ENCODE results near the gene RNF26. TPM values are rescaled to one million over a fixed set of nuclear protein-coding genes. Genes with fewer than 3 reads are reported as not detected.

RNF26 gene
- total and polyA plus RNA-seq, 2 of the 13 experiments (the other 11 are each of a cell fraction or from before 2014, with no cell fraction given) = 11.9 to 26.3 TPM

DNA sequence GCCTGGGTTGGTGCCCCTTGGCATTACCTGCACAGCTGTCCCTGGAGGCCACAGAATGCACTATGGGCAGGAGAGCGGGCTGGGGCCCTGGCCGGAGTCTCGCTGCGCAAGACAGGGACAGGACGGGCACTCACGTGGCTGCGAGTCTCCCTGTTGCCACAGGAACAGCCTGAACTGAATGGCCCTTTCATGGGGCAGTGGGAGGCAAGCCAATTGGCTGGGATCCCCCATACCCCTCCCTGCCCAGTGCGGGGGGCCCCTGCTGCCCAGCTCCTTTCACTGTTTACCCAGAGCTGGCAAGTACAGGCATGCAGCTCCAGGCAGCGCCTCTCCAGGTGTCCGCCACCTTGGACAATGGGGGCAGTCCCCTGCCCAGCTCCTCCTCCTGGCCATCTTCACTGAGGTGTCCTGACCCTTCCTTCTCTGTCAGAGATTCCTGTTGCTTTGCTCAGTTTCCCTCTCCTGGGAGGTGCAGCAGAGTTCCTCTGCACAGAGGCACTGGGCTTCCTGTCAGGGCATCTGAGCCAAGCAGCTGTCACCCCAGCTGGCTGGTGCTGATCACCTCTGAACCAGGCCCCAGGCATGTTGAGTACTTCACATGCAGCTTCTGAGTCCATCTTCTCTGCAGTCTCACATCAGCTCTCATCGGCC, 42.0 kb downstream of the RNF26 start (continued):
- no peak for TF ChIP-seq ZNF775 (CRISPR knock-in tag; IDR thresholded peaks at IDR 0.05; ENCODE audit: borderline replicate concordance)
- no peak for TF ChIP-seq ZNF329 (CRISPR knock-in tag; IDR thresholded peaks at IDR 0.05; ENCODE audit: low read depth)
- TF ChIP-seq KMT2A (CRISPR knock-in tag; IDR thresholded peaks at IDR 0.05) = 0 out of 2 replicates have a peak, but pooled peaks have one; percentile 22
- peak; percentile 68; the same call in 1 of the 2 replicates for TF ChIP-seq ARID5B (CRISPR knock-in tag; IDR thresholded peaks at IDR 0.05)
- no peak for TF ChIP-seq PCBP2 (optimal IDR thresholded peaks at IDR 0.05; ENCODE audit: low read depth, low read length, poor library complexity, severe bottlenecking)
- TF ChIP-seq YEATS4 (CRISPR knock-in tag; IDR thresholded peaks at IDR 0.05; ENCODE audit: borderline replicate concordance) = no peak
- no peak for TF ChIP-seq SNAI1 (CRISPR knock-in tag; IDR thresholded peaks at IDR 0.05; ENCODE audit: borderline replicate concordance)
- TF ChIP-seq, protein P1, sequence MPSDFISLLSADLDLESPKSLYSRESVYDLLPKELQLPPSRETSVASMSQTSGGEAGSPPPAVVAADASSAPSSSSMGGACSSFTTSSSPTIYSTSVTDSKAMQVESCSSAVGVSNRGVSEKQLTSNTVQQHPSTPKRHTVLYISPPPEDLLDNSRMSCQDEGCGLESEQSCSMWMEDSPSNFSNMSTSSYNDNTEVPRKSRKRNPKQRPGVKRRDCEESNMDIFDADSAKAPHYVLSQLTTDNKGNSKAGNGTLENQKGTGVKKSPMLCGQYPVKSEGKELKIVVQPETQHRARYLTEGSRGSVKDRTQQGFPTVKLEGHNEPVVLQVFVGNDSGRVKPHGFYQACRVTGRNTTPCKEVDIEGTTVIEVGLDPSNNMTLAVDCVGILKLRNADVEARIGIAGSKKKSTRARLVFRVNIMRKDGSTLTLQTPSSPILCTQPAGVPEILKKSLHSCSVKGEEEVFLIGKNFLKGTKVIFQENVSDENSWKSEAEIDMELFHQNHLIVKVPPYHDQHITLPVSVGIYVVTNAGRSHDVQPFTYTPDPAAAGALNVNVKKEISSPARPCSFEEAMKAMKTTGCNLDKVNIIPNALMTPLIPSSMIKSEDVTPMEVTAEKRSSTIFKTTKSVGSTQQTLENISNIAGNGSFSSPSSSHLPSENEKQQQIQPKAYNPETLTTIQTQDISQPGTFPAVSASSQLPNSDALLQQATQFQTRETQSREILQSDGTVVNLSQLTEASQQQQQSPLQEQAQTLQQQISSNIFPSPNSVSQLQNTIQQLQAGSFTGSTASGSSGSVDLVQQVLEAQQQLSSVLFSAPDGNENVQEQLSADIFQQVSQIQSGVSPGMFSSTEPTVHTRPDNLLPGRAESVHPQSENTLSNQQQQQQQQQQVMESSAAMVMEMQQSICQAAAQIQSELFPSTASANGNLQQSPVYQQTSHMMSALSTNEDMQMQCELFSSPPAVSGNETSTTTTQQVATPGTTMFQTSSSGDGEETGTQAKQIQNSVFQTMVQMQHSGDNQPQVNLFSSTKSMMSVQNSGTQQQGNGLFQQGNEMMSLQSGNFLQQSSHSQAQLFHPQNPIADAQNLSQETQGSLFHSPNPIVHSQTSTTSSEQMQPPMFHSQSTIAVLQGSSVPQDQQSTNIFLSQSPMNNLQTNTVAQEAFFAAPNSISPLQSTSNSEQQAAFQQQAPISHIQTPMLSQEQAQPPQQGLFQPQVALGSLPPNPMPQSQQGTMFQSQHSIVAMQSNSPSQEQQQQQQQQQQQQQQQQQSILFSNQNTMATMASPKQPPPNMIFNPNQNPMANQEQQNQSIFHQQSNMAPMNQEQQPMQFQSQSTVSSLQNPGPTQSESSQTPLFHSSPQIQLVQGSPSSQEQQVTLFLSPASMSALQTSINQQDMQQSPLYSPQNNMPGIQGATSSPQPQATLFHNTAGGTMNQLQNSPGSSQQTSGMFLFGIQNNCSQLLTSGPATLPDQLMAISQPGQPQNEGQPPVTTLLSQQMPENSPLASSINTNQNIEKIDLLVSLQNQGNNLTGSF (CRISPR knock-in tag; IDR thresholded peaks at IDR 0.05) = no peak
- TF ChIP-seq, protein P2, sequence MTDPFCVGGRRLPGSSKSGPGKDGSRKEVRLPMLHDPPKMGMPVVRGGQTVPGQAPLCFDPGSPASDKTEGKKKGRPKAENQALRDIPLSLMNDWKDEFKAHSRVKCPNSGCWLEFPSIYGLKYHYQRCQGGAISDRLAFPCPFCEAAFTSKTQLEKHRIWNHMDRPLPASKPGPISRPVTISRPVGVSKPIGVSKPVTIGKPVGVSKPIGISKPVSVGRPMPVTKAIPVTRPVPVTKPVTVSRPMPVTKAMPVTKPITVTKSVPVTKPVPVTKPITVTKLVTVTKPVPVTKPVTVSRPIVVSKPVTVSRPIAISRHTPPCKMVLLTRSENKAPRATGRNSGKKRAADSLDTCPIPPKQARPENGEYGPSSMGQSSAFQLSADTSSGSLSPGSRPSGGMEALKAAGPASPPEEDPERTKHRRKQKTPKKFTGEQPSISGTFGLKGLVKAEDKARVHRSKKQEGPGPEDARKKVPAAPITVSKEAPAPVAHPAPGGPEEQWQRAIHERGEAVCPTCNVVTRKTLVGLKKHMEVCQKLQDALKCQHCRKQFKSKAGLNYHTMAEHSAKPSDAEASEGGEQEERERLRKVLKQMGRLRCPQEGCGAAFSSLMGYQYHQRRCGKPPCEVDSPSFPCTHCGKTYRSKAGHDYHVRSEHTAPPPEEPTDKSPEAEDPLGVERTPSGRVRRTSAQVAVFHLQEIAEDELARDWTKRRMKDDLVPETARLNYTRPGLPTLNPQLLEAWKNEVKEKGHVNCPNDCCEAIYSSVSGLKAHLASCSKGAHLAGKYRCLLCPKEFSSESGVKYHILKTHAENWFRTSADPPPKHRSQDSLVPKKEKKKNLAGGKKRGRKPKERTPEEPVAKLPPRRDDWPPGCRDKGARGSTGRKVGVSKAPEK (CRISPR knock-in tag; IDR thresholded peaks at IDR 0.05; ENCODE audit: borderline replicate concordance) = no peak
- no peak for TF ChIP-seq DZIP1 (CRISPR knock-in tag; IDR thresholded peaks at IDR 0.05)
- TF ChIP-seq ZNF788 (CRISPR knock-in tag; IDR thresholded peaks at IDR 0.05; ENCODE audit: borderline replicate concordance) = peak; percentile 74; the same call in 1 of the 2 replicates
- TF ChIP-seq IRX3 (CRISPR knock-in tag; IDR thresholded peaks at IDR 0.05; ENCODE audit: borderline replicate concordance, low read depth) = no peak
- TF ChIP-seq ZEB1 (IDR thresholded peaks at IDR 0.05; ENCODE audit: insufficient replicate concordance, low read depth) = peak; percentile 34
